HL-60 (cell line): Measurements from ENCODE around the gene GFRAL.

ENCODE experiments used
- CTCF ChIP-seq: IDR thresholded peaks from one replicate; pipeline ENCODE4 v1.5.1; 2011; ENCODE audit warnings: low read length, control low read depth, inconsistent platforms; ENCODE audit not compliant: insufficient read depth
- POLR2AphosphoS5 ChIP-seq: IDR thresholded peaks from 2 replicates; pipeline ENCODE4 v1.6.1; 2012; ENCODE audit warnings: low read depth
- TF ChIP-seq, protein P1 (sequence below): IDR thresholded peaks from 2 replicates; pipeline ENCODE4 v1.6.1; 2012; ENCODE audit warnings: low read depth; ENCODE audit not compliant: insufficient replicate concordance

- TF ChIP-seq CTCF: no peak
- no peak for TF ChIP-seq POLR2AphosphoS5
- TF ChIP-seq, protein P1, sequence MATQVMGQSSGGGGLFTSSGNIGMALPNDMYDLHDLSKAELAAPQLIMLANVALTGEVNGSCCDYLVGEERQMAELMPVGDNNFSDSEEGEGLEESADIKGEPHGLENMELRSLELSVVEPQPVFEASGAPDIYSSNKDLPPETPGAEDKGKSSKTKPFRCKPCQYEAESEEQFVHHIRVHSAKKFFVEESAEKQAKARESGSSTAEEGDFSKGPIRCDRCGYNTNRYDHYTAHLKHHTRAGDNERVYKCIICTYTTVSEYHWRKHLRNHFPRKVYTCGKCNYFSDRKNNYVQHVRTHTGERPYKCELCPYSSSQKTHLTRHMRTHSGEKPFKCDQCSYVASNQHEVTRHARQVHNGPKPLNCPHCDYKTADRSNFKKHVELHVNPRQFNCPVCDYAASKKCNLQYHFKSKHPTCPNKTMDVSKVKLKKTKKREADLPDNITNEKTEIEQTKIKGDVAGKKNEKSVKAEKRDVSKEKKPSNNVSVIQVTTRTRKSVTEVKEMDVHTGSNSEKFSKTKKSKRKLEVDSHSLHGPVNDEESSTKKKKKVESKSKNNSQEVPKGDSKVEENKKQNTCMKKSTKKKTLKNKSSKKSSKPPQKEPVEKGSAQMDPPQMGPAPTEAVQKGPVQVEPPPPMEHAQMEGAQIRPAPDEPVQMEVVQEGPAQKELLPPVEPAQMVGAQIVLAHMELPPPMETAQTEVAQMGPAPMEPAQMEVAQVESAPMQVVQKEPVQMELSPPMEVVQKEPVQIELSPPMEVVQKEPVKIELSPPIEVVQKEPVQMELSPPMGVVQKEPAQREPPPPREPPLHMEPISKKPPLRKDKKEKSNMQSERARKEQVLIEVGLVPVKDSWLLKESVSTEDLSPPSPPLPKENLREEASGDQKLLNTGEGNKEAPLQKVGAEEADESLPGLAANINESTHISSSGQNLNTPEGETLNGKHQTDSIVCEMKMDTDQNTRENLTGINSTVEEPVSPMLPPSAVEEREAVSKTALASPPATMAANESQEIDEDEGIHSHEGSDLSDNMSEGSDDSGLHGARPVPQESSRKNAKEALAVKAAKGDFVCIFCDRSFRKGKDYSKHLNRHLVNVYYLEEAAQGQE: no peak
Observed at GRCh38 chr6:55399351-55399750, 72.1 kb downstream of the GFRAL start.
